Kidney (tissue), 14 donors: ENCODE data around the gene STYK1. TPM values are rescaled to one million over a fixed set of nuclear protein-coding genes. Genes with fewer than 3 reads are reported as not detected.

ENCODE experiments used
- DNase-seq, 5 donors: peaks; one replicate each; pipeline ENCODE4 v3.0.0-alpha.2; 2013 to 2020
- FAIRE-seq: peaks from 2 replicates; lab custom pipeline; 2012; peaks lifted over from hg19 to GRCh38; lab: Jason Lieb, UNC
- H3K27ac ChIP-seq, 2 donors: one replicate each; pipeline ENCODE4 v1.7.0; 2013; ENCODE audit warnings: low read depth in 2 of 2, low read length in 2 of 2, inconsistent platforms in 1 of 2
- H3K27me3 ChIP-seq: one replicate; pipeline ENCODE4 v1.7.1; 2013; ENCODE audit warnings: low read length, inconsistent platforms; ENCODE audit not compliant: control insufficient read depth, insufficient read depth
- H3K36me3 ChIP-seq, 3 donors: one replicate each; pipeline versions ENCODE4 v1.7.0 to v1.7.1; 2013; ENCODE audit warnings: low read length in 3 of 3, control low read depth in 1 of 3, inconsistent platforms in 1 of 3; ENCODE audit not compliant: insufficient read depth in 3 of 3, control insufficient read depth in 2 of 3
- H3K4me1 ChIP-seq, 3 donors: one replicate each; pipeline versions ENCODE4 v1.7.0 to v1.7.1; 2013; ENCODE audit warnings: low read length in 3 of 3, inconsistent platforms in 1 of 3, low read depth in 1 of 3; ENCODE audit not compliant: control insufficient read depth in 2 of 3, insufficient read depth in 2 of 3
- H3K4me3 ChIP-seq, 3 donors: one replicate each; pipeline versions ENCODE4 v1.7.0 to v1.8.1; 2013; ENCODE audit warnings: low read length in 3 of 3, control low read depth in 1 of 3, inconsistent platforms in 1 of 3
- H3K9ac ChIP-seq, 3 donors: one replicate each; pipeline versions ENCODE4 v1.7.0 to v1.7.1; 2013; ENCODE audit warnings: low read length in 3 of 3, control low read depth in 1 of 3, inconsistent platforms in 1 of 3
- H3K9me3 ChIP-seq, 3 donors: one replicate each; pipeline versions ENCODE4 v1.7.0 to v1.7.1; 2013; ENCODE audit warnings: low read length in 3 of 3, control low read depth in 1 of 3, inconsistent platforms in 1 of 3; ENCODE audit not compliant: control insufficient read depth in 2 of 3, insufficient read depth in 1 of 3
- CTCF ChIP-seq: IDR thresholded peaks from 3 replicates; pipeline ENCODE4 v1.5.1; 2012; ENCODE audit warnings: mild to moderate bottlenecking, moderate library complexity, borderline replicate concordance; ENCODE audit not compliant: insufficient read depth; ENCODE audit errors: extremely low read depth
- intact Hi-C: fragments of 100-400 bp; cut with DNase I; formaldehyde crosslinking; loops from one replicate; pipeline ENCODE4 v1.11.1; 2022
- polyA plus RNA-seq: library from polyadenylated mRNA; stranded (reverse); fragments of 350-450 nt; fragmentation: Illumina TruSeq; extraction: RNeasy Lipid Tissue Mini Kit (QIAGEN cat#74804); gene quantifications from one replicate; pipeline ENCODE4 v1.2.3, GENCODE V29; 2014; ENCODE audit warnings: low read depth, low replicate concordance; ENCODE audit not compliant: insufficient read depth
- total RNA-seq: library from RNA; stranded (reverse); fragmentation: NEBNext Ultra II Directional; extraction: Animal tissue kit (Norgen Biotek cat#: 25700); gene quantifications from one replicate; pipeline ENCODE4 v1.2.1, GENCODE V29; 2021
- donor health status: control.
- donor health status: control.
- donor health status: control.
- donor health status: control.
- donor health status: control.
- donor health status: DM: yes; HTN: yes; CAD: no.
- donor health status: Normal renal cell carcinoma (clear cell type).

STYK1 gene
- total and polyA plus RNA-seq, 2 donors from 2014 or later, result 0.58 to 1.6 TPM

GRCh38 chr12:10718279-10718821, 44.5 kb upstream of the STYK1 start:
- peak overlapping the region in 1 of 3 donors; percentile 42 for H3K9ac ChIP-seq
- H3K4me3 ChIP-seq, result peak overlapping the region; percentile 14 to 33 (median 18)
- FAIRE-seq (no peak), DNase-seq (peak in 4 of 5 donors; percentile 65 to 94 (median 83))
- H3K27ac ChIP-seq, result peak overlapping the region; percentile 2 to 10
- peaks cover 7 to 35% (median 11%) of the 10 kb centered on the region in 3 donors for H3K4me1 ChIP-seq
- no peak for TF ChIP-seq CTCF
- H3K9me3 ChIP-seq, result no peaks in the 10 kb centered on the region
- intact Hi-C loops, result no loop called here
- H3K27me3 ChIP-seq, result no peaks in the 10 kb centered on the region
- peaks cover 2 to 18% (median 8%) of the 10 kb centered on the region in 3 donors for H3K36me3 ChIP-seq

GRCh38 chr12:10717410-10717809, 43.6 kb upstream of the STYK1 start:
- peak overlapping the region; percentile 3 to 40 for H3K27ac ChIP-seq
- no peak for FAIRE-seq

GRCh38 chr12:10716704-10717315, 43.0 kb upstream of the STYK1 start:
- Histone ChIP-seq H3K36me3 (peaks cover 2 to 29% (median 17%) of the 10 kb centered on the region in 3 donors), H3K4me1 (peaks cover 7 to 35% (median 11%) of the 10 kb centered on the region in 3 donors), H3K27me3 (no peaks in the 10 kb centered on the region), H3K9me3 (no peaks in the 10 kb centered on the region), H3K4me3 (no peak overlapping the region), H3K9ac (peak overlapping the region in 1 of 3 donors; percentile 28), H3K27ac (peak overlapping the region; percentile 40 to 44)
- intact Hi-C loops, result no loop called here
- TF ChIP-seq CTCF, result no peak
- DNase-seq (peak; percentile 59 to 92 (median 71)), FAIRE-seq (peak; percentile 68)

More at GRCh38 chr12:10717410-10717809, 43.6 kb upstream of the STYK1 start:
- H3K36me3 ChIP-seq, result peaks cover 2 to 23% (median 13%) of the 10 kb centered on the region in 3 donors
- no peak overlapping the region for H3K9ac ChIP-seq
- TF ChIP-seq CTCF, result no peak
- no peaks in the 10 kb centered on the region for H3K9me3 ChIP-seq
- no peak overlapping the region for H3K4me3 ChIP-seq
- H3K4me1 ChIP-seq, result peaks cover 7 to 35% (median 11%) of the 10 kb centered on the region in 3 donors
- intact Hi-C loops, result no loop called here
- DNase-seq, result peak in 3 of 5 donors; percentile 33 to 76 (median 74)
- H3K27me3 ChIP-seq, result no peaks in the 10 kb centered on the region
